ENCODE measurements around the gene RPS6KA2.

DNA sequence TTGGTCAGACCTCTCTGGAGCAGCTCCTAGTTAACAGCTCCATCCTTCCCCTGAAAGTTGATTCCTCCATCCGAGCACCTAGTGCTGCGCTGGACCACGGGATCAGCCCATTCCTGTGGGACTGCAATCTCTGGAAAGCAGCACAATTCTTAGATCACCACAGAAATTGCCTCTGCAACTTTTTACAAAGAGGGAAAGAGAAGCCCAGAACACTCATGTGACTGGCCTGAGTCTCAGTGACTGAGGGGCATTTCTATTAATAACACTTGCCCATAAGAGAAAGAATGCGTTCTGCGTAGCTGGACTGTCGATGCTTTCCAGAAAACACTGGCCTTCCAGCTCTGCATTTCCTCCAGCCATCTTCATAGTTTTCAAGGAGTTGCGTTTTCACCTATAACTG, 262.6 kb downstream of the RPS6KA2 start:
- TF ChIP-seq, protein P1, sequence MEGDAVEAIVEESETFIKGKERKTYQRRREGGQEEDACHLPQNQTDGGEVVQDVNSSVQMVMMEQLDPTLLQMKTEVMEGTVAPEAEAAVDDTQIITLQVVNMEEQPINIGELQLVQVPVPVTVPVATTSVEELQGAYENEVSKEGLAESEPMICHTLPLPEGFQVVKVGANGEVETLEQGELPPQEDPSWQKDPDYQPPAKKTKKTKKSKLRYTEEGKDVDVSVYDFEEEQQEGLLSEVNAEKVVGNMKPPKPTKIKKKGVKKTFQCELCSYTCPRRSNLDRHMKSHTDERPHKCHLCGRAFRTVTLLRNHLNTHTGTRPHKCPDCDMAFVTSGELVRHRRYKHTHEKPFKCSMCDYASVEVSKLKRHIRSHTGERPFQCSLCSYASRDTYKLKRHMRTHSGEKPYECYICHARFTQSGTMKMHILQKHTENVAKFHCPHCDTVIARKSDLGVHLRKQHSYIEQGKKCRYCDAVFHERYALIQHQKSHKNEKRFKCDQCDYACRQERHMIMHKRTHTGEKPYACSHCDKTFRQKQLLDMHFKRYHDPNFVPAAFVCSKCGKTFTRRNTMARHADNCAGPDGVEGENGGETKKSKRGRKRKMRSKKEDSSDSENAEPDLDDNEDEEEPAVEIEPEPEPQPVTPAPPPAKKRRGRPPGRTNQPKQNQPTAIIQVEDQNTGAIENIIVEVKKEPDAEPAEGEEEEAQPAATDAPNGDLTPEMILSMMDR (IDR thresholded peaks at IDR 0.05) = no peak
- TF ChIP-seq EZH2 (IDR thresholded peaks at IDR 0.05; ENCODE audit: borderline replicate concordance, insufficient read depth, low read depth, low read length, poor library complexity, severe bottlenecking) = no peak

All from B cell (primary cell).